ENCODE data around the gene MIGA2.

The MIGA2 gene

GRCh38 chr9:129023908-129024233 lies 12.6 kb upstream of the MIGA2 start:
- no peak for TF ChIP-seq ZFX (IDR thresholded peaks at IDR 0.05; ENCODE audit: borderline replicate concordance)
- no peak for TF ChIP-seq CTCF (IDR thresholded peaks at IDR 0.05)
- 0 out of 2 replicates have a peak overlapping the region, but pooled peaks have one; percentile 18 for H3K27ac ChIP-seq

- peak overlapping the region; percentile 77 for H3K27ac ChIP-seq
- TF ChIP-seq CTCF (IDR thresholded peaks at IDR 0.05) = no peak
- TF ChIP-seq ZFX (IDR thresholded peaks at IDR 0.05; ENCODE audit: borderline replicate concordance) = no peak
Measured at GRCh38 chr9:129026442-129027223, 9.8 kb upstream of the MIGA2 start.

GRCh38 chr9:129027224-129027684 lies 9.2 kb upstream of the MIGA2 start:
- TF ChIP-seq CTCF (IDR thresholded peaks at IDR 0.05) (no peak), ZFX (IDR thresholded peaks at IDR 0.05; ENCODE audit: borderline replicate concordance) (no peak)
- peak overlapping the region; percentile 77 for H3K27ac ChIP-seq

- peak overlapping the region; percentile 77 for H3K27ac ChIP-seq
Measured at GRCh38 chr9:129027685-129028191, 8.7 kb upstream of the MIGA2 start.

GRCh38 chr9:129028192-129028966 lies 8.0 kb upstream of the MIGA2 start, which contains the start of gene SH3GLB2:
Gene SH3GLB2, minus strand, starts transcription at chr9:129028331. Its CDS starts 177 bp downstream, at chr9:129028154.
- H3K27ac ChIP-seq = peak within 1 kb of the TSS; percentile 77
- TF ChIP-seq ZFX (IDR thresholded peaks at IDR 0.05; ENCODE audit: borderline replicate concordance) = no peak
- TF ChIP-seq CTCF (IDR thresholded peaks at IDR 0.05) = peak; percentile 97

More at GRCh38 chr9:129027685-129028191, 8.7 kb upstream of the MIGA2 start:
- TF ChIP-seq CTCF (IDR thresholded peaks at IDR 0.05) = no peak
- TF ChIP-seq ZFX (IDR thresholded peaks at IDR 0.05; ENCODE audit: borderline replicate concordance) = no peak

GRCh38 chr9:129030191-129030590 lies 6.2 kb upstream of the MIGA2 start:
- no peak overlapping the region for H3K27ac ChIP-seq
- TF ChIP-seq CTCF (IDR thresholded peaks at IDR 0.05) = no peak
- no peak for TF ChIP-seq ZFX (IDR thresholded peaks at IDR 0.05; ENCODE audit: borderline replicate concordance)

Measured in 22Rv1 (cell line).